Limb (tissue), 2 donors: ENCODE measurements around the gene LEPROT.
A peak's percentile ranks its signal among the peaks of the same experiment; 100 is the strongest.
"Not testable (repeated sequence)": the region's sequence is repeated elsewhere in the genome, so short reads cannot be mapped to it uniquely, and the experiment has no call there.

Experiments used
- DNase-seq, 2 donors: peaks; one replicate each; pipeline ENCODE4 v3.0.0-alpha.2; 2016; ENCODE audit errors: extremely low spot score in 2 of 2

Gene LEPROT

DNA sequence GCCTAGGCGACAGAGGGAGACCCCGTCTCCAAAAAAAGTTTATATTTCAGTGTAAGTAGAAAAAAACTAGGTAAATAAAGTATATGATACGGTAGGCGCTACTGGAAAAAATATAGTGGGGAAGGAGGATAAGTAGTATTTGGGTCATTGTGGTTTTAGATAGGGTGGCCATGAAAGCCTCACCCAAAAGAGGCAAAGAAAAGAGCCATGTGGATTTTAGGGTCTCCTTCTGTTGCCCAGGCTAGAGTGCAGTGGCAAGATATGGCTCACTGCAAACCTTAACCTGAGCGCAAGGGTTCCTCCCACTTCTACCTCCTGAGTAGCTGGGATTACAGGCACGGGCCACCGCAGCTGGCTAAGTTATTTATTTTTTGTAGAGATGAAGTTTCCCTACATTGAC, 17.1 kb downstream of the LEPROT start:
- no peak for DNase-seq

DNA sequence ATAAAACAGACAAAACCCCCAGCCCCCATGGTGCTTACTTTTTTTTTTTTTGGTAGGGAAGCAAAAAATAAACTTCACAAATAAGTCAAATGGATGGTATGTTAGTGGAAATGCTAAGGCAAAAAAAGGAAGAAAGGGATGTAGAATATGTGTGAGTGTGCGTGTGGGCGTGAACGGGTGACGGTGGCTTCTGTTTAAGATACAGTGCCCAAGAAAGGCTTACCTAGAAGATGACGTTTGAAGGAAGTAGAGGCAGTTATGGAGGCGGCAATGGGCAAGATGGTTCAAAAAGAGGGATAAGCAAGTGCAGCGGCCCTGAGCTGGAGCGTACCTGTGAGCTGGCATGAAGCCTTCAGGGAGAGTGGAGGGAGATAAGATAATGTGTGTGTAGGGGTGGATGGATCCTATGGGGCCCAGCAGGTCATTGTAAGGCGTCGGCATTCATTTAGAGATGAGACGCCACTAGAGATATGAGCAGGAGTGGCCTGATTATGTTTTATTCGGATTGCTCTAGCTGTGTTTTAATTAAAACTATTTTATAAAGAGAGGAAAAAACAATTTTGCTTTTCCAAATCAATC, 19.9 kb downstream of the LEPROT start:
- no peak for DNase-seq

DNA sequence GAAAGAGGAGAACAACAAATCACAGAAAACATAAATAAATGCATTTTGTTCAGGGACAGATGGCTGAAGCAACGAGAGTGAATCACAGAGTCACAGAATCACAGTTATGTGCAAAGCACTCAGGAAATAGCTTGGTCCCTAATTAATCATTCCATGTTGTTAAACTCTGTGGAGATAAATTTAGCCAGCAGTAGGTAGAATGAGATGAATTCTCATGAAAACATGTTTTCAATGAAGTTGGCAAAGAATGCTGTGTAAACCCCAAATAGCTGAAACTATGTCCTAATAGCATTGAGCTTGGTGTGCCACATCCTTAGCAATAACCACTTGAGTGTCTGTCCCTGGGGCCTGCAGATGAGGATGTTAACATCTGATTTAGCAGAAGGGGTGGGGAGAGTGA, 20.4 kb downstream of the LEPROT start:
- DNase-seq: no peak

DNA sequence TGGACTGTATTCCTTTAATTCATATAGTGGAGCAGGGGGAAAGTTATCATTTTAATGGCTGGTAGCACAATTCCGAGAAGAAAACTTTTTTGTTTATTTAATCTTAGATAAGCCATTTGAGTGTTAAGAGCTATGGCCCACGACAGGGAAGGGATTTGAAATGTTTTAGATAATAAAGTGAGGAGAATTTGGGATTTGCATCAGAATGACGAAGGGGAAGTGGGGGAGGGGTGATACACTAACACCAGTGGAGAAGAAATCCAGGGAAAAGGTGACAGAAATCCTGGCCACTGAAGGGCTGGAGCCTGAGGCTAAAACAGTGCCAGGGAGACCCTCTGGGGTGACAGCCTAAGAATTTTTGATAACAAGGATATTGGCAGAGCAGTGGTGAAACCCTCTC, 21.0 kb downstream of the LEPROT start:
- no peak for DNase-seq

DNA sequence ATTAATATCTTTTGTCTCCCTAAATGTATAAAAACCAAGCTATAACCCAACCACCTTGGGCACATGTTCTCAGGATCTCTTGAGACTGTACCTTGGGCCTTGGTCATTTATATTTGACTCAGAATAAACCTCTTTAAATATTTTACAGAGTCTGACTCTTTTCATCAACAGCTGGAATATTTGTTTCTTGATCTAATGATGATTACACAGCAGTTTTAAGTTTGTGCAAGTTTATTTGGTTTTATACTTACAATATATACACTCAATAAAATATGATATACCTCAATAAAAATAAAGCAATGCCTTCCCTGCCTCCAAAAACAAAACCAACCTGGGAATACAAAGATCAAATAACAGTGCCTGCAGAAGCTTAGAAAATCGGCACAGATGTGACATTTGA, 22.0 kb downstream of the LEPROT start:
- no peak for DNase-seq

DNA sequence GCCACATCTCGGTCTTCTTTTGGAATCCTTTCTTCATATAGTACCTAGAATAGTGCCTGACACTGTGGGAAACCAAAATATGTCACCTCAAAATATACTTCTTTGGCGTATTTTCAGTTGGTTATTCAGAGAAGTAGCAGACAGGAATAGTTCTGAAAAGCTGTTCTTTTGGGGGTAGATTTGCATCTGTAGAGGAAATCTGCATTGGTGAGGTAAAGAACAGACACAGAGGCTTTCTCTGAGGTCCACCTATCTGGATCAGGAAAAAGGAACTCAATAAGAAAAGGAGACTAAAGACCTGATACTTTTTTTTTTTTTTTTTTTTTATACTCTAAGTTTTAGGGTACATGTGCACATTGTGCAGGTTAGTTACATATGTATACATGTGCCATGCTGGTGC, 23.2 kb downstream of the LEPROT start:
- no peak for DNase-seq

DNA sequence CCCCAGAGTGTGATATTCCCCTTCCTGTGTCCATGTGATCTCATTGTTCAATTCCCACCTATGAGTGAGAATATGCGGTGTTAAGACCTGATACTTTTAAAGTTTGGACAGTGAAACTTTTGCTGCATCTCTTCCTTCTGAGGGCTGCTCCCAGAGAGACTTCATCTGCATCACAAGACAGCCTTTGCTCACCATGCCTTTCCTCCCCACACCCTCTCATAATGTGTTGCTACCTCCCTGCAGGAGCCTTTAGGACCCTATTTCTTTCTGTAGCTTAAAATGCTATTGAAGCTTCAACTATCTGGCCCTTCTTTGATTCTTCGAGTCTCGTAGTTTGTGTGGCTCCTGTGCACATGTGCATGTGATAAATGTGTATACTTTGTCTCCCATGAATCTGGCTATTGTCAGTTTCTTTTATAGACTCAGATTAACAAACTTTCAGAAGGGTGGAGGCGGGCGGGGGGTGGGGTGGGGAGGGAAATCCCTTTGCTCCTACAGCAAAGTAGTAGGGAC, 23.7 kb downstream of the LEPROT start:
- no peak for DNase-seq

DNA sequence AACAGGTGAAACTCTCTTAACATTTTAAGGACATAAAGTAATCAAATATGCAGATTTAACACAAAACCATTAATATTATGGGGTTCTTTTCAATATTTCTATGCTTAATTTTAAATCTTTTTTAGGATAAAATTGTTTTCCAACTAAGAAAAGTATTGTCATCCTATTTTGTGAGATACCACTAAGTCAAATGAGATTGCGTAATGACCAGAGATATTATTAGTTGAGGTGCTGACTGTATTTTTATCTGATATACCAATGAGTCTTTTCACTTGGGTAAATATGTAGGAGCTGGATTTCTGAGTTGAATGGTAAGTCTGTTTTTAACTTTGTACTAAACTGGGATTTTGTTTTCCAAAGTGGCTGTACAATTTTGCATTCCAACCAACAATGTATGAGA, 25.4 kb downstream of the LEPROT start:
- no peak for DNase-seq

DNA sequence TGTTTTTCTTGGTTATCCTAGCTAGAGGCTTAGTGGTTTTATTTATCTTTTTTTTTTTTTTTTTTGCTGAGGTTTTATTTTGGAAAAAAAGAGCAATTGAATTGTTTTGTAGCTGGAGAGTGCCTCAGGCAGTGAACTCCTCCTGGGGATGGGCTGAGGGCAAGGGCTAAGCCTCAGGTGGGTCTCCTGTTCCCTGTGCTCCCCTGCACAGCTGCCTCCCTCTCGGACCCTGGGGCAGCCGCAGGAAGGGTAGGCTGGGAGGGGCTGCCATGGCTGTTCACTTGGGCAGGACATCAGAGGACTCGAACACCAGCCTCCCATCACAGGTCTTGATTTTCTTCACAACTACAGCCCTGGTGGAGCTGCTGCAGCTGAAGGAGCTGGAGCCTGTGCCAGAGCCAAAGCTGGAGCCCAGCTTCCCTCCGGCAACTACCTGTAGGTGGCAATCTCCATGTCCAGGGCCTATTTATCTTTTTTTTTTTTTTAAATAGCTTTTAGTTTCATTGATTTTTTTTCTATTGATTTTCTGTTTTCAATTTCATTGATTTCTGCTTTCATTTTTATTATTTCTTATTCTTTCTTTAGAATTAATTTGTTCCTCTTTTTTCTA, 28.9 kb downstream of the LEPROT start:
- no peak for DNase-seq

DNA sequence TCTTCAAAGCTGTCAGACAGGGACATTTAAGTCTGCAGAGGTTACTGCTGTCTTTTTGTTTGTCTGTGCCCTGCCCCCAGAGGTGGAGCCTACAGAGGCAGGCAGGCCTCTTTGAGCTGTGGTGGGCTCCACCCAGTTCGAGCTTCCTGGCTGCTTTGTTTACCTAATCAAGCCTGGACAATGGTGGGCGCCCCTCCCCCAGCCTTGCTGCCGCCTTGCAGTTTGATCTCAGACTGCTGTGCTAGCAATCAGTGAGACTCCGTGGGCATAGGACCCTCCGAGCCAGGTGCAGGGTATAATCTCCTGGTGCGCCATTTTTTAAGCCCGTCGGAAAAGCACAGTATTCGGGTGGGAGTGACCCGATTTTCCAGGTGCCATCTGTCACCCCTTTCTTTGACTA, 35.2 kb downstream of the LEPROT start:
- DNase-seq: not testable (repeated sequence)

DNA sequence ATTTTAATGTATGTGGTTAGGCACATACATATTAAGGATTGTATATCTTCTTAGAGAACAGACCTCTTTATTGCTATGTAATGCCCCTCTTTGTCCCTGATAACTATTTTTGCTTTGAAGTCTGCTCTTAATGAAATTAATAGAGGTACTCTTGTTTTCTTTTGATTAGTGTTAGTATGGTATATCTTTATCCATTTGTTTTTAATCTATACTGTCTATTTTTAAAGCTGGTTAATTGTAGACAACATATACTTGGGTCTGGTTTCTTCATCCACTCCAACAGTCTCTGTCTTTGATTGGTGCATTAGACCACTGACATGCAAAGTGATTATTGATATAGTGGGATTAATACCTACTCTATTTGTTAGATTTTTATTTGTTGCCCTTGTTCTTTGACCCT, 36.0 kb downstream of the LEPROT start:
- no peak for DNase-seq

DNA sequence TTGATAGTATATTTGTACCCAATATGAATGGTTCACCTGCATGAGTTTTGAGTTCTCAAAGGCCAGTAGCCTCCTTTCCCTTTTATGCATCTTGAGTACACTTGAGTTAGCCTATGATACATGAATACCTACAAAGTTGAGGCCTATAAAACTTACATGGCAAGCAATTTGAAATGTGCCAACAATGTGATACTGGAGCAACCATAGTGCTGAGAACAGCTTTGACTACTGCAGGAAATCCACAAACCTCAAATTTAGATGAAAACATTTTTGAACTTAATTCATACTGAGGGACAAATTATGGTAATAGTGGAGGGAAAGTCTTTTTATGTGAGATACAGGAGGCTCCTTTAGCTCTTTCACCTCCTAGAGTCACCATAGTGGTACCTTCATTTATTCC, 37.4 kb downstream of the LEPROT start:
- no peak for DNase-seq

DNA sequence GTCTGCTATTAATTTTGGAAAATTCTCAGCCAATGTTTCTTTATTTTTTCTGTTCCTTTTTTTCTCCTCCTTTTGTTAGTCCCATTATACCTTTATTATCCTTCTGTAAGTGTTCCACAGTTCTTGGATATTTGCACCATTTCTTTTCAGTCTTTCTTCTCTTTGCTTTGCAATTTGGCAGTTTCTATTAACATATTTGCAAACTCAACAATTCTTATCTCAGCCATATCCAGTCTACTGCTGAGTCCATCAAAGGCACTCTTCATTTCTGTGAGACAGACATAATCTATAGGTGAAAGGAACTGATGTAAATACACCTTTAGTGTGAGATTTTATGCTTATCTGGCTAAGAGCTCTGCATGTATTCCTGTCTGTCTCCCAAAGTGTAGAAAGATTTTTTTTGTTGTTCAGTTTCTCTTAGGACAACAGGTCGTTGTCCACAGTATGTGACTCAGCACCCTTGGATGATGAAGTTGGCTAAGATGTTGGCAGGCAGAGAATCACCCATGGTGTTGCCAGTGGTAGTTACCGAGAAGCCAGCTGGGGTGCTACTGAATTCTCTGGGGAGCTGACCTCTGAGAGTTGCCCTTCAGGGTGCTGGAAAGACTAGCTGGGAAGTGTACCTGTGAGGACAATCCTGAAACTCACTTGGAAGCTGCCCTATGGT, 38.4 kb downstream of the LEPROT start:
- DNase-seq: no peak

DNA sequence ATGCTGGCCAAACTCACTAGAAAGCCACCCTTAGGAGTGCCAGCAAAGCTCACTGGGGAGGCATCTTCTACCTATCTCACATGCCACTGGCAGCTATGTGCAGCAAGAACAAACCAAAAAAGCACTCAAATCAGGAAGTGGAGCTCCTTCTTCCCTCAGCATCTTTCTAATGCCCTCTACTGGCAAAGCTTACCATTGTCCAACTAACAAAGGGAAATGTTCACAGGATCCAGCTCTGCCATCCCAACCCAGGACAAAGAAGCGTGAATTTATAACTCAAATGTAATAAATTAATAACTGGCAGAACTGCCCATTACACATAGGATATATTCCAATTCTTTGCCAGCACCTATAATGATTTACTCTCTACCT, 38.9 kb downstream of the LEPROT start:
- no peak for DNase-seq

DNA sequence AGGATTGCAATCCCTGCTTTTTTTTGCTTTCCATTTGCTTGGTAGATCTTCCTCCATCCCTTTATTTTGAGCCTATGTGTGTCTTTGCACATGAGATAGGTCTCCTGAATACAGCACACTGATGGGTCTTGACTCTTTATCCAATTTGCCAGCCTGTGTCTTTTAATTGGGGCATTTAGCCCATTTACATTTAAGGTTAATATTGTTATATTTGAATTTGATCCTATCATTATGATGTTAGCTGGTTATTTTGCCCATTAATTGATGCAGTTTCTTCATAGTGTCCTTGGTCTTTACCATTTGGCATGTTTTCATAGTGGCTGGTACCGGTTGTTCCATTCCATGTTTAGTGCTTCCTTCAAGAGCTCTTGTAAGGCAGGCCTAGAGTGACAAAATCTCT, 45.4 kb downstream of the LEPROT start:
- DNase-seq: not testable (repeated sequence)

DNA sequence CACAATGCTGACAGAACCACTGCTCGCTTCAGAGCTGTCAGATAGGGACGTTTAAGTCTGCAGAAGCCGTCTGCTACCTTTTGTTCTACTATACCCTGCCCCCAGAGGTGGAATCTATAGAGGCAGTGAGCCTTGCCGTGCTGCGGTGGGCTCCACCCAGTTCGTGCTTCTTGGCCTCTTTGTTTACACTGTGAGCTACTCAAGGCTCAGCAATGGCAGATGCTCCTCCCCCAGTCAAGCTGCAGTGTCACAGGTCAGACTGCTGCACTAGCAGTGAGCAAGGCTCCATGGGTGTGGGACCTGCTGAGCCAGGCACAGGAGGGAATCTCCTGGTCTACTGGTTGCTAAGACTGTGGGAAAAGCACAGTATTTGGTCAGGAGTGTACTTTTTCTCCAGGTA, 47.1 kb downstream of the LEPROT start:
- DNase-seq: no peak

DNA sequence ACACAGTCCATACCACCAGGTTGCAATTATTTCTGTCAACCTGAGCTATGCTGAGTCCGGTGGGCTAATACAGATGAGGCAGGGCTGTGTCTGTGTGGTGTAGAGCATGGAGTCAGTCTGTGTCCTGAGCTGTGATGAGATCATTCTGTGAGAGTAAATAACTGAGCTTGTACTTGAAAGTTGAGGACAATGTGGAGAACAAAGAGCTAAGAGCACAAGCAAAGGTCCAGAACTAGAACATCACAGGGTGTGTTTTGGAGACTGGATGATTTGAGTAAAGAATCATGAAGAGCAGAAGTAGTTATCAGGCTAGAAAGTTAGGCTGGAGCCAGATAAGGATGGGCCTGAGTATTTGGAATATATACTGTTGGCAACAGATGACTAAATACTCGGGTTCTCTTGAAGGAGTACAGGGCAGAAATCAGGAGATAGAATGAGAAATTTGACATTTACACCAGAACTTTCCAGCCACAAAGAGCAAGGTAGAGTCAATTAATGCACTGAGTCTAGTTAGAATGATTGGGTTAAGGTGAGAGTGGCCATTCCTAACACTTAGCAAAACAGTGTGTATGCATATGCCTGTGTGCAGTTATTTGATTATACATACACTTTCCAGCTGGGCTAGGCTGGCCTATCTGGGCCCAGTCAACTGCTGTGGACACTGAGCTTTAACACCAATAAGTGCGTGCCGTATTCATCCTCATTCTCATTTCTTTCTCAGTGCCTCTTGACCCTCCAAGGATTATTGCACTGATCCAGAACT, 48.8 kb downstream of the LEPROT start:
- no peak for DNase-seq

DNA sequence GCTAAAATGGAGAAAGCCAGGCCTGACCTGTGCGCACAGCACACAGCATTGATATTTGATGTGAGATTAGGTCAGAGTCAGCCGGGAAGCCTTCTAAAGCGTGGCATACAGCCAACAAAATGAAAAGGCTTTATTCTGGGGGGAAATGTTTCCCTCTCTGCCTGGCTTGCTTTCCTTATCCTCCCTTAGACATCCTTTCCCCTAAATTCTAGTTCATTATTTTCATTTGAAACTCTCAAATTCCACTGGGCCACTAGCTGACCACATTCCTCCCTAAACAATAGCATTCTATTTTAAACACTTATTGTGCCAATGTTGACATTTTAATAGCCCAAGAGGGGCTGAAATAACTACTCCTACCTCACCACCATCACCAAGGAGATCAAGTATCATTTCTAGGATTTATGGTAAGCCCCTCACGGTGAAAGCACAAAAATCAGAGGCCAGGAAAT, 49.4 kb downstream of the LEPROT start:
- DNase-seq: peak; percentile 45 to 58

DNA sequence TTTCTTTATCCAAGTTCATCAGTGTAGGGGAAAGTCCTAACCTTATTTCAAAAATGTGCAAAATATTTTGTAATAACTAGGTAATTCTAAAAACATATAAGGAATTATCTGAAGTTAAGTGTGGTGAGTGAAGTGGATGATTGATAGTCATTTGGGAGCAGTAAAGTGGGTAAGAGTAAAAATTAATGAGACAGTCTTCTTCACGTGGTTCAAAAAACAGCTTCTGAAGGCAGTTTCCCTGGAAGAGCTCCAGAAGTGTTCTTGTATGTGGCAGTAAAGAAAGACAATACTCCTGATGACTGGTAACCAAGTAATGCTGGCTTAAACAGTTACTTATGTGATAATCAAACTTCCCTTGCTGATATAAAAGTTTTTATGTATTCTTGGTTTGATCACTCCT, 50.3 kb downstream of the LEPROT start:
- peak in 1 of 2 donors; percentile 13 for DNase-seq

DNA sequence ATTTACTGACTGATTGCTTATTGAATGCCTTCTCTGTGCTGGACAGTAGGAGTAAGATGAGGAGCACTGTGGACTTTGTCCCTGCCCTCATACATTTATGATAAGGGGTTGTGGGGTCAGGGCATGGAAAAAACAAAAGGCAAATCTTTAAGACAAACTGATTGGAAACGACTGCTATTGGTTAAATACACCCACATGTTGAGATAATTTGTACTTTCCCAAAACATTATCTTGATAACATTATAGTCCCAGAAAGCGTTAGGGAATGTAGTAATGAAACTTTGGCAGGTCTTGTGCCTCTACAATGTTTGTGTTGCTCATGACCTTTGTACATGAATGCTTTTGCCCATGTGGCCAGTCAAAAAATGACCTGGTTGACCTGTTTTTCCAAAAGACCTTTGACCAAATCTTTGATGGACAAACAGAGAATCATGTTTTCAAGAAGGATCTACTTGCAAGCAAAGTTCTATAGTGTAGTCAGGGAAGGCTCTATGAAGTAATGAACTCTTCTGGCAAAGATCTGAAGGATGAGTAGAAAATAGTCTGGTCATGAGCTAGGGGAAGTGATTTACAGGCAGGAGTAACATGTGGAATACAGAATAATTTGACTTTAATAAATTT, 50.9 kb downstream of the LEPROT start:
- peak in 1 of 2 donors; percentile 17 for DNase-seq

DNA sequence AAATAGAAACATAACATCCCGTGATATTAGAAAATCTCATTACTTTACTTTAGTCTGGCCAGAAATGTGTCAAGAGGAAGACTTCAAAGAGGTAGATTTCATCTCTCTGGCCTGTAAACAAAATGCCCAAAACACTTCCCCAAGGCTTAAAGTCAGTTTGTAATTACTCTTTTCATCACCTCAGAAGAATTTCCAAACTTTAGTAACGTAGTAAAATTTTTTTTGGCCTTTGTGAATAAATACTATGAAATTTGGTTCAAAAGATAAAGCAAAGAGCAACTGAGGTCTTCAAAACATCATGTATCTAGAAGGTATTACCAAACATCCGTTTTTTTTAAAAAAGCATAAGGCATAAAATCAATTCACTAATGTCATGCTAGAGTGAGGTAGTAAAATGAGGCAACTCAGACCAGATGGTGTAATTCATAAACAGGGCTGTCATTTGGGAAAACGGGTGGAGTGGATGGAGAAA, 51.4 kb downstream of the LEPROT start:
- DNase-seq: peak in 1 of 2 donors; percentile 40

DNA sequence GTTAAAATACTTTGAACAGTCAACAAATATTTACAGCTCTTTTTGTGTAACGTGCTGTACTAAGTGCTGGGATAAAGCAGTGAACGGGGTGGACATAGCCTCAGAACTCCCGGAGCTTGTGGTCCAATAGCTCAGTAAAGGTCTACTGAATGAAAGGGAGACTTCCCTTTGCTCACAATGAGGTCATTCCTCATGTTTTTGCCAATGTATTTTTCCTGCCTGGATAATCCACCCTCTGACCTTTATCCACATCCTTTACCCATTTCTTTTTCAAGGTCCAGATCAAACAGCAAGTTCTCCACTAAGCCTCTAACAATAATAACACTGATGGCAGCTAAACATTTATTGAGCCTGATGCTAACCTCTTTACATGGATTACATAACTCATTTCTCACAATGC, 55.9 kb downstream of the LEPROT start:
- DNase-seq: no peak
